ENCODE data around the gene RAB11FIP5.

- no peak for TF ChIP-seq CTCF (IDR thresholded peaks at IDR 0.05)
- TF ChIP-seq POLR2A (IDR thresholded peaks at IDR 0.05) = no peak
- no peak for TF ChIP-seq EP300 (IDR thresholded peaks at IDR 0.05)
- TF ChIP-seq POLR2AphosphoS5 (IDR thresholded peaks at IDR 0.05) = no peak
Measured at GRCh38 chr2:73089270-73090030, 23.3 kb downstream of the RAB11FIP5 start.
